ENCODE measurements around the gene KRT16.
"Not testable (repeated sequence)": the region's sequence is repeated elsewhere in the genome, so short reads cannot be mapped to it uniquely, and the experiment has no call there.

Gene KRT16

DNA sequence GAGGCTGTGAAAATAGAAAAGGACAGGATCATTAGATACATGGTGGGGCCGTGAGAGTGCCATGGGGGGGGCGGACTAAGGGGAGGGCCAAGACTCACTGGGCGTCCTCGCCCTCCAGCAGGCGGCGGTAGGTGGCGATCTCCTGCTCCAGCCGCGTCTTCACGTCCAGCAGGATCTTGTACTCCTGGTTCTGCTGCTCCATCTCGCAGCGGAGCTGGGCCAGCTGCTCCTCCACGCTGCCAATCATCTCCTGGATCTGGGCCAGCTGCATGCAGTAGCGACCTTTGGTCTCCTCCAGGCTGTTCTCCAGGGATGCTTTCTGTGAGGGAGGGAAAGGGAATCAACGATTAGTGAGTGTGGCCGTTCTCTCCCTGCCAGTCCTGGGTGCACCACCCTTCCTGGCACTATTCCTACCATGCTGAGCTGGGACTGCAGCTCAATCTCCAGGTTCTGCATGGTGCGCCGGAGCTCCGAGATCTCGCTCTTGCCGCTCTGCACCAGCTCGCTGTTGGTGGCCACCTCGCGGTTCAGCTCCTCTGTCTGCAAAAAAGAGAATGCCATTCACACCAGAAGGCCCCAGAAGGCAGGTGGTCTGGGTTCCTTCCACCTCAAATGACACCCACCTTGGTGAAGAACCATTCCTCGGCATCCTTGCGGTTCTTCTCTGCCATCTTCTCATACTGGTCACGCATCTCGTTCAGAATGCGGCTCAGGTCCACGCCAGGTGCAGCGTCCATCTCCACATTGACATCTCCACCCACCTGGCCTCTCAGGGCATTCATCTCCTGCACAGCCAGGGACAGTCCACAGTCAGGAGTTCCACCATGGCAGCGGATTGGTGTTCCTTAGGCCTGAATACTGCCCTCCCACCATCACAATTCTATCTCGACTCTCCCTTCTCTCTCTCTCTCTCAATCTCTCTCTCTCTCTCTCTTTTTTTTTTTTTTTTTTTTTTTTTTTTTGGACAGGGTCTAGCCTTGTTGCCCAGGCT, 29.1 kb downstream of the KRT16 start:
- DNase-seq (ENCODE audit: low spot score), result no peak

- DNase-seq (ENCODE audit: low spot score), result not testable (repeated sequence)
Measured at GRCh38 chr17:41582061-41582968, 30.3 kb downstream of the KRT16 start.

GRCh38 chr17:41581366-41582060, 31.1 kb downstream of the KRT16 start:
- DNase-seq (ENCODE audit: low spot score), result no peak

DNA sequence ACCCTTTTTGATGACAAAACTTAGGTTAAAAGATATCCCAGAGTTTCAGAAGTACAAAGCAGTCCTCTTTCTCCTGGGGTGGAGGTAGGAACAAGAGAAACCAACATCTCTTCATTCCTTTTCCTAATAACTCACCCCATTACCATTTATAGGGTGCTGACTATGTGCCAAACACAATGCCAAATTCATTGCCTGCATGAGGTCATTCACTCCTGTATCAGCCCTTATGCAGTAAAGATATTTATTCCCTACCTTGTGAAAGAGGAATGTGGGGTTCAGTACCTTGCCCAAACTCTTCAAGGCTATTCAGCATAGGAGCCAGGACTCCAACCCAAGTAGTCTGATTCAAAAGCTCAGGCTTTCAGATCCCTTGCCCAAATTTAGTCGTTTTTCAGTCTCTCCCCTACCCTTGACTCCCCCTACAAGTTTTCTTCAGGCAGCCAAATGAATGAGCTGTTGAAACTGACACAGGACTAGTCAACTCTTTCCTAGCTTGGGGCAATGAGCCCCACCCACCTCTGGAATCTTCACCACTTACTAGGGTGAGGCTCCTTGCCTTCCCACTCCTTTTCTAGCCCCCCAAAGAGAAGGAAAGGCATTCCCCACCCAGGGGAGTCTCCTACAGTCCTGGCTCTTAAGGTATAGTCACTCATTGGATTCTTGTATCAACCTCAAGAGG, 31.7 kb downstream of the KRT16 start:
- no peak for DNase-seq (ENCODE audit: low spot score)

DNA sequence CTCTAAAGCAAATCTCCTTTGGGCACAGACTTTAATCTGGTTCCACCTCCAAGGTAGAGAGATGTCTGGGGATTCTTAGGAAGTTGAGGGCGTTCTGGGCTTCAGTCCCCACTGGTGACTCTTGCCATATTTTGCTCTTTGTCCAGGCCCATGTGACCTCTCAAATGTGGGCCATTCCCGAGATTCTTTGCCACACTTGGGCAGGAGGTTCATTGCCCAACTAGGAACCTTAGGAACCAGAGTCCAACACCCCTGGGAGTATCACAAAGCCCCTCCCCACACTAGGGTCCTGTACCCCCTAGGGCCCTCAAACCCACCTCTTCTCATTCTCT, 32.4 kb downstream of the KRT16 start:
- no peak for DNase-seq (ENCODE audit: low spot score)

DNA sequence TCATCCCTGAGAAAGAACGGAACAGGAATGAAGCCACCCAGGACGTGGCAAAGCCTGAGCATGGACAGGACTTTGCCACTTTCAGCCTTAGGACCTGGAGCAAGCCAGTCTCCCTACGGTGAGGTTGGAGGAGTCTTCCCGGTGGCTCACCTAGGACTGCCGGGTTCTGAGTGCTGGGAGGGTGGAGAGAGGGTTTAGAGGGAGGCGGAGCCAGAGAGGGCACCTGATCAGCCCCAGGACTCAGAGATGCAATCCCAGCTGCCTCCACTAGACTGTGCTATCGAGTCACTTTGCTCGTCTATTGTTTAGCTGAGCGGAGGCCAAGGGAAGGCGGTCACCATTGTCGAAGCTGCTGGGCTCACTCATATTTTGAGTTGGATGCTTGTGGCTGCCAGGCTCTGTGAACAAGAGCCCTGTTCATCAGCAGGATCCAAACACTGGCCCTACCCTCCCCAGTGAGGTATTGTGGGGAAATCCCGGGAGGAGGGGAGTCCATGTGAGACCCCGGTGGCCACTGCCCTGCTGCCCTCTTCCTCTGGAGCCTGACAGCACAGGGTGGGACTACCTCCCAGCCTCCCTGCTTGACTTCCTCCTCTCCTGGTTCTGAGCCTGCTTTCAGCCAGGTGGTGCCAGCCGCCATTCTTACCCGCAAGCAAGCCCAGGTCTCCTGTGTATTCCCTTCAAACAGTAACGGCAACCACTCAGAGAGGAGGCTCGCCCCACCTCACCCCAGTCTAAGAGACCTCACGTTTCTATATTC, 32.9 kb downstream of the KRT16 start:
- peak; percentile 49 for DNase-seq (ENCODE audit: low spot score)

DNA sequence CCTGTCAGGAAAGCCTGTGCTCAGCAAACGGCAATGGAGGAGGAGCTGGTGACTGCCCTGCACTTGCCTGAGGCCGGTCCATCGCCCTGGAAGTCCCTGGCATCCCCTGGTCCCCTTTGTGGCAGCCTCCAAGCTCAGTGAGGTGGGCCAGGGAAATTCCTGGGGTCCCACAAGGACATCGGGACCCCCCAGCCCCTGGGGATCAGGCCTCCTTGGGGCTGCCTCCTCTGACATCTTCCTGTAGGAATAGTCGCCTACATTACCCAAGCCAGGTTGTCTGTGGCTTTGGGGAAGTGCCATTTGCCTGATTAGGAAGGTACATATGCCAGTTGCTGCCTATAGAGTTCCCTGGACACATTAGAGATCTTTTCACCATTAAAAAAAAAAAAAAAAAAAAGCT, 33.6 kb downstream of the KRT16 start:
- no peak for DNase-seq (ENCODE audit: low spot score)

DNA sequence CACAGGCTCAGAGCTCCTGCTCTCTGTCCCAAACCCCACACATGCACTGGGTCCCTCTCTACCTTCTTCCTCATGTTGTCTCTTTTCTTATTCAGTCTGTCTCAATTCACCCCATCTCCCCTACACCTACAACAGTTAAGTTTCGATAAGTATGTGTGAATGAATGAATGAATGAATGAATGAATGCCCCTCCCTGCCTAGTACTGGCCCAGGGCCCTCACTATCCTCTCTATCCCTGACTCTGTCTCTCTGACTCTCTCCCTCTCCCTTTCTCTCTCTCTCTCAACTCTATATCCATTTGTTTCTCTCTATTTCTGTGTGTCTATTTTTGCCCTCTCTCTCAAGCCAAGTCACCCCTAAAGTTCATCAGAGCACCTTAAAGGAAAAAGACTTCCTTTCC, 34.0 kb downstream of the KRT16 start:
- DNase-seq (ENCODE audit: low spot score), result no peak

- not testable (repeated sequence) for DNase-seq (ENCODE audit: low spot score)
Measured at GRCh38 chr17:41576740-41577139, 35.8 kb downstream of the KRT16 start.

- DNase-seq (ENCODE audit: low spot score), result no peak
Measured at GRCh38 chr17:41575336-41575735, 37.2 kb downstream of the KRT16 start.

GRCh38 chr17:41571561-41572434, 40.8 kb downstream of the KRT16 start, which contains the start of gene KRT9:
TSS of gene KRT9 (minus strand) at chr17:41572059. CDS start at chr17:41571992, 67 bp downstream.
- no peak for DNase-seq (ENCODE audit: low spot score)

- no peak for DNase-seq (ENCODE audit: low spot score)
Measured at GRCh38 chr17:41567317-41567716, 45.2 kb downstream of the KRT16 start.

GRCh38 chr17:41565338-41565737, 47.2 kb downstream of the KRT16 start:
- DNase-seq (ENCODE audit: low spot score), result no peak

DNA sequence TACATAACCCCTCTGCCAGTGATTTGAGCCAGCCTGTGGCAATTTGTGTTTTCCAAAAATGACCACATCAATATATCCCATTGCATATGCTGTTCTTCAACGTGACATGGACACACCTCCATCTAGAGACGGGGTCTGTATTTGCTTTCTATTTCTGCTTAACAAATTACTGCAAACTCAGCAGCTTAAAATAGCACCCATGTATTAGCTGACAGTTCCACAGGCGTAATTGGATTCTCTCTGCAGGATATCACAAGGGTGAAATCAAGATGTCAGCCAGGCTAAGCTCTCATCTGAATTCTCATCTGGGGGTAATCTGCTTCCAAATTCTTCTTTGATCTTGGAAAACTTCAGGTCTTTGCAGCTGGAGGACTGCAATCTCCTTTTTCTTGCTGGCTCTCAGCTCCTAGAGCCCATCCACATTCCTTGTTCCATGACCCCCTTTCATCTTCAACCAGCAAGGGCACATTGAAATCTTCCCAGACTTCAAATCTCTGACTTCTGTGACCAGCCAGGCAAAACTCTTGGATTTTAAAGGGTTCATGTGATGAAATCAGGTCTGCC, 48.9 kb downstream of the KRT16 start:
- no peak for DNase-seq (ENCODE audit: low spot score)

DNA sequence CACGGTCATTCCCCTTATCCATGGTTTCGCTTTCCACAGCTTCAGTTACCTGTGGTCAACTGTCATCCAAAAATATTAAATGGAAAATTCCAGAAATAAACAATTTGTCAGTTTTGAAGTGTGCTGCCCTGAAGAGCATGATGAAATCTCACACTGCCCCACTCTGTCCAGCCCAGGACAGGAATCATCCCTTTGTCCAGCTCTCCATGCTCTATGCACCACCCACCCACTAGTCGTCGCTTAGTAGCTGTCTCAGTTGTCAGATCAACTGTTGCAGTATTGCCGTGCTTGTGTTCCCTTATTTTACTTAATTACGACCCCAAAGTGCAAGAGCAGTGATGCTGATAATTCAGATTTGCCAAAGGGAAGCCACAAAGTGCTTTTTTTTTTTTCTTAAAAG, 51.0 kb downstream of the KRT16 start:
- no peak for DNase-seq (ENCODE audit: low spot score)

Data from globus pallidus (tissue), 1 donor.